Activated CD8-positive, alpha-beta memory T cell treated with anti-CD3 and anti-CD28 coated beads for 36 hours (primary cell): ENCODE results near the gene CCDC47. TPM values are rescaled to one million over a fixed set of nuclear protein-coding genes. Genes with fewer than 3 reads are reported as not detected.

Experiments used
- CTCF ChIA-PET: fragments of 350-600 bp; sonication (Branson Sonifier 250); formaldehyde crosslinking; loops from one replicate; lab custom pipeline; 2021; ENCODE audit warnings: antibody characterized with exemption; lab: Charles Lee
- POLR2A ChIA-PET: fragments of 350-600 bp; sonication (Branson Sonifier 250); formaldehyde crosslinking; loops from one replicate; lab custom pipeline; 2021; ENCODE audit warnings: antibody characterized with exemption; lab: Charles Lee
- total RNA-seq, 2 experiments: library from RNA; stranded (reverse); gene quantifications; one replicate each; pipeline ENCODE4 v1.2.3, GENCODE V29; 2021

The CCDC47 gene
- total RNA-seq, 2 experiments from 2014 or later, result 98.4 to 98.9 TPM

GRCh38 chr17:63696381-63696961, 76.9 kb downstream of the CCDC47 start:
- POLR2A ChIA-PET, result interaction anchor here (0.6 kb wide), 1 partner anchor 261 kb away, joined by 3 read pairs; no protein-coding TSS in a partner anchor
- CTCF ChIA-PET, result interaction anchor here (0.9 to 3.2 kb wide), 9 partner anchors 9 to 271 kb away, joined by 3 to 21 read pairs (median 4); no protein-coding TSS in a partner anchor

GRCh38 chr17:63695889-63696288, 77.5 kb downstream of the CCDC47 start:
- CTCF ChIA-PET, result interaction anchor here (1.0 to 3.2 kb wide), 6 partner anchors 8 to 270 kb away, joined by 3 to 21 read pairs (median 7); no protein-coding TSS in a partner anchor
- POLR2A ChIA-PET, result interaction anchor here (0.6 kb wide), 1 partner anchor 260 kb away, joined by 3 read pairs; no protein-coding TSS in a partner anchor

Other genes with a start within 250 kb of the CCDC47 start
- gene DCAF7, start 223.1 kb downstream of the CCDC47 start, total RNA-seq, result 100 to 1,000 TPM; 100 to 103 TPM
- gene TACO1, start 172.7 kb downstream of the CCDC47 start, total RNA-seq, result 10 to 100 TPM; 35.5 to 37.4 TPM
- gene MAP3K3, start 151.2 kb downstream of the CCDC47 start, total RNA-seq, result 10 to 100 TPM; 28.9 to 29.8 TPM
- 100 to 1,000 TPM; 180 to 188 TPM for gene LIMD2, start 73.5 kb downstream of the CCDC47 start, total RNA-seq
- 10 to 100 TPM; 47.5 to 48.2 TPM for gene STRADA, start 31.8 kb downstream of the CCDC47 start, total RNA-seq
- gene DDX42, start 573 bp upstream of the CCDC47 start, total RNA-seq, result 100 to 1,000 TPM; 102 to 113 TPM
- gene PSMC5, start 53.8 kb upstream of the CCDC47 start, total RNA-seq, result 100 to 1,000 TPM; 192 to 199 TPM
- 10 to 100 TPM; 95.2 to 96.8 TPM for gene FTSJ3, start 54.1 kb upstream of the CCDC47 start, total RNA-seq
- gene SMARCD2, start 69.1 kb upstream of the CCDC47 start, total RNA-seq, result 10 to 100 TPM; 95.2 to 98.4 TPM
- gene CSH2, start 100.1 kb upstream of the CCDC47 start, total RNA-seq, result not detected
- not detected for gene GH2, start 108.3 kb upstream of the CCDC47 start, total RNA-seq
- not detected for gene CSH1, start 123.0 kb upstream of the CCDC47 start, total RNA-seq
- gene CSHL1, start 137.7 kb upstream of the CCDC47 start, total RNA-seq, result not detected
- gene GH1, start 145.2 kb upstream of the CCDC47 start, total RNA-seq, result not detected
- gene CD79B, start 158.7 kb upstream of the CCDC47 start, total RNA-seq, result 10 to 100 TPM; 23.4 to 23.9 TPM
- under 1 TPM; 0.11 to 0.27 TPM for gene SCN4A, start 199.3 kb upstream of the CCDC47 start, total RNA-seq
- under 1 TPM; 0.59 to 0.67 TPM for gene PRR29, start 224.8 kb upstream of the CCDC47 start, total RNA-seq
- gene ICAM2, start 247.0 kb upstream of the CCDC47 start, total RNA-seq, result 10 to 100 TPM; 72.6 to 74.0 TPM